Measurements from ENCODE around the gene ZNRF2. TPM values are rescaled to one million over a fixed set of nuclear protein-coding genes. Genes with fewer than 3 reads are reported as not detected.

ZNRF2 gene
- total RNA-seq, 1 donor from 2014 or later = 37.7 TPM

- Mint-ChIP-seq H3K27ac (no peak overlapping the region), H3K27me3 (ENCODE audit: insufficient read depth, low read depth) (peaks cover 3% of the 10 kb centered on the region), H3K36me3 (no peaks in the 10 kb centered on the region), H3K4me1 (no peaks in the 10 kb centered on the region), H3K9me3 (no peaks in the 10 kb centered on the region), H3K4me3 (no peak overlapping the region)
- Histone ChIP-seq H3K27ac (no peak overlapping the region), H3K79me2 (ENCODE audit: low read depth) (no peaks in the 10 kb centered on the region), H3K36me3 (no peaks in the 10 kb centered on the region), H3K9me3 (ENCODE audit: low read depth) (no peaks in the 10 kb centered on the region), H3K27me3 (no peaks in the 10 kb centered on the region), H3K4me1 (no peaks in the 10 kb centered on the region), H3K9ac (no peak overlapping the region), H3K4me2 (no peak overlapping the region), H4K20me1 (ENCODE audit: low read depth) (no peaks in the 10 kb centered on the region), H2AFZ (replicated peaks) (no peak overlapping the region), H3F3A (ENCODE audit: low read depth) (no peaks in the 10 kb centered on the region), H3K4me3 (no peak overlapping the region)
- no peak for DNase-seq (ENCODE audit: low spot score)
- TF ChIP-seq EZH2 (IDR thresholded peaks at IDR 0.05) (no peak), EZH2phosphoT487 (IDR thresholded peaks at IDR 0.05) (no peak), CTCF (IDR thresholded peaks at IDR 0.05) (no peak)
Observed at GRCh38 chr7:30270921-30271320, 13.5 kb upstream of the ZNRF2 start.

GRCh38 chr7:30272126-30272525 lies 12.3 kb upstream of the ZNRF2 start:
- Histone ChIP-seq H3K9me3 (ENCODE audit: low read depth) (no peaks in the 10 kb centered on the region), H4K20me1 (ENCODE audit: low read depth) (no peaks in the 10 kb centered on the region), H3K27ac (no peak overlapping the region), H2AFZ (replicated peaks) (no peak overlapping the region), H3F3A (ENCODE audit: low read depth) (no peaks in the 10 kb centered on the region), H3K27me3 (no peaks in the 10 kb centered on the region), H3K4me1 (no peaks in the 10 kb centered on the region), H3K9ac (no peak overlapping the region), H3K4me3 (no peak overlapping the region), H3K79me2 (ENCODE audit: low read depth) (no peaks in the 10 kb centered on the region), H3K36me3 (no peaks in the 10 kb centered on the region), H3K4me2 (no peak overlapping the region)
- H3K36me3 Mint-ChIP-seq = no peaks in the 10 kb centered on the region
- no peaks in the 10 kb centered on the region for H3K9me3 Mint-ChIP-seq
- H3K4me3 Mint-ChIP-seq = no peak overlapping the region
- no peak overlapping the region for H3K27ac Mint-ChIP-seq
- no peak for TF ChIP-seq EZH2 (IDR thresholded peaks at IDR 0.05)
- TF ChIP-seq CTCF (IDR thresholded peaks at IDR 0.05) = no peak
- no peak for TF ChIP-seq EZH2phosphoT487 (IDR thresholded peaks at IDR 0.05)
- DNase-seq (ENCODE audit: low spot score) = no peak
- H3K4me1 Mint-ChIP-seq = no peaks in the 10 kb centered on the region
- peaks cover 3% of the 10 kb centered on the region for H3K27me3 Mint-ChIP-seq (ENCODE audit: insufficient read depth, low read depth)

- H3K9me3 Mint-ChIP-seq = no peaks in the 10 kb centered on the region
- no peaks in the 10 kb centered on the region for H3K36me3 ChIP-seq
- H3K4me1 Mint-ChIP-seq = no peaks in the 10 kb centered on the region
- no peaks in the 10 kb centered on the region for H3K79me2 ChIP-seq (ENCODE audit: low read depth)
- no peaks in the 10 kb centered on the region for H3K27me3 ChIP-seq
- H3K9me3 ChIP-seq (ENCODE audit: low read depth) = no peaks in the 10 kb centered on the region
- no peaks in the 10 kb centered on the region for H3K36me3 Mint-ChIP-seq
- H4K20me1 ChIP-seq (ENCODE audit: low read depth) = no peaks in the 10 kb centered on the region
- no peak overlapping the region for H2AFZ ChIP-seq (replicated peaks)
- H3K4me1 ChIP-seq = no peaks in the 10 kb centered on the region
- no peak for TF ChIP-seq EZH2phosphoT487 (IDR thresholded peaks at IDR 0.05)
- TF ChIP-seq EZH2 (IDR thresholded peaks at IDR 0.05) = no peak
- no peak for TF ChIP-seq CTCF (IDR thresholded peaks at IDR 0.05)
- H3K4me3 ChIP-seq = no peak overlapping the region
- H3F3A ChIP-seq (ENCODE audit: low read depth) = no peaks in the 10 kb centered on the region
- H3K27ac ChIP-seq = no peak overlapping the region
- peaks cover 3% of the 10 kb centered on the region for H3K27me3 Mint-ChIP-seq (ENCODE audit: insufficient read depth, low read depth)
- DNase-seq (ENCODE audit: low spot score) = no peak
- H3K27ac Mint-ChIP-seq = no peak overlapping the region
- no peak overlapping the region for H3K4me2 ChIP-seq
- H3K9ac ChIP-seq = no peak overlapping the region
- H3K4me3 Mint-ChIP-seq = no peak overlapping the region
Observed at GRCh38 chr7:30273552-30273951, 10.8 kb upstream of the ZNRF2 start.

Measured in neural progenitor cell (in vitro differentiated cells).